Activated CD4-positive, CD25-positive, alpha-beta regulatory T cell treated with anti-CD3 and anti-CD28 coated beads, Interleukin-2, amount 50 U/mL, for 16 hours (primary cell): ENCODE data around the gene ZNF416.
A peak's percentile ranks its signal among the peaks of the same experiment; 100 is the strongest.

Experiments used
- DNase-seq: peaks from one replicate; pipeline ENCODE4 v3.0.0-alpha.2; 2020; ENCODE audit warnings: low read depth, low spot score

ZNF416 gene

GRCh38 chr19:57559008-57559403 lies 19.7 kb downstream of the ZNF416 start:
- DNase-seq, result no peak

GRCh38 chr19:57558525-57558924 lies 20.2 kb downstream of the ZNF416 start:
- no peak for DNase-seq

GRCh38 chr19:57557659-57558058 lies 21.1 kb downstream of the ZNF416 start:
- no peak for DNase-seq

GRCh38 chr19:57552432-57552831 lies 26.3 kb downstream of the ZNF416 start:
- DNase-seq, result no peak

- DNase-seq, result no peak
Observed at GRCh38 chr19:57546513-57546912, 32.2 kb downstream of the ZNF416 start.

GRCh38 chr19:57537953-57538547 lies 40.7 kb downstream of the ZNF416 start:
- no peak for DNase-seq

- DNase-seq, result peak; percentile 80
Observed at GRCh38 chr19:57527136-57527881, 51.4 kb downstream of the ZNF416 start, which contains the start of gene ZNF549. ZNF549 (plus strand) TSS chr19:57527356; CDS start chr19:57527574, 218 bp downstream.
